Measurements from ENCODE around the gene TMPRSS9.
A peak's percentile ranks its signal among the peaks of the same experiment; 100 is the strongest.
"Not testable (repeated sequence)": the region's sequence is repeated elsewhere in the genome, so short reads cannot be mapped to it uniquely, and the experiment has no call there.

The TMPRSS9 gene

DNA sequence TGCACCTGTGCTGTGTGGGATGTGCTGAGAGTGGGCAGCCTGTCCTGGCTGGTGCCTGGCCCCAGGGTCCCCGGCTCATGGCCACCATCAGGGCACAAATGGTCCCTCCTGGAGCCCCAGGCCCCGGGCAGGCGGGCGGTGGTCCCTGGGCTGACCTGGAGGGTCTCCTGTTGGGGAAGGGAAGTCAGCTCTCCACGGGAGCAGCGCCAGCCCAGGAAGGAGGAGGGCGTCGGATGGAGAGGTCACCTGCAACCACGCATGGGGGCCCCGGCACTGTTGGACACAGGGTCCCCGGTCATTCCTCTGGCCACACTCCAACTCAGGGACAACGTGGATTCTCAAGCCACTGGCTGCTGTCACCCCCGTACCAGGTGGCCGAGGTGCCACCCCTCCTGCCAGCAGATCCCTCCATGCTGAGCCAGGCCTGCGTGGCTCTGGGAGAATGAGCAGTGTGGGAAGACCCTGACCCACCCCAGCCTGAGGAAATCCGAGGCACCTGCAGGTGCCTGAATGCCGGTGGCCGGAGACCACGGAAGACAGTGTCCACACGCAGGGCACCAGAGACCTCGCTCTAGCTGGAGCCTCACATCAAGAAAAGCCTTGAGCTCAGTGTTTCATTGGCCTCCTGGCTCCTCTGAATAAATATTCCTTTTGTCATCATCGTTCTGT is 83.2 kb downstream of the TMPRSS9 start:
- no peak for DNase-seq

DNA sequence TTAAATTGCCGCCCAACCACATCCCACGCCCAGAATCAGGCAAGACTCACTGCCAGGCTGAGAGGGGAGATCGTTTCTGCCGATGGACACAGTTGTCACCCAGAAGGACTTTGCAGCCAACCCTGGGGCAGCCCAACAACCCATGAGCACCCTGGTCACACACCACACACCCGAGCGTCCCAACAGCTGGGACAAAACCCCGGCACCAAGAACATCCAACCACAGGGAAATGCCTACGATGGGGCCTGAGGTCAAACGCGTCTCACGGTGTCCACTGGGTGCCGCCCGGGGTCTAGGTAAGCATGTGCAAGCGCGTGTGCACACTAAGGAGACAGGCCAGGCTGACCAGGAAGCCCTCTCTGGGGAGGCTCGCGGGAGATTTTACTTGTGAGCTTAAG is 83.7 kb downstream of the TMPRSS9 start:
- no peak for DNase-seq

DNA sequence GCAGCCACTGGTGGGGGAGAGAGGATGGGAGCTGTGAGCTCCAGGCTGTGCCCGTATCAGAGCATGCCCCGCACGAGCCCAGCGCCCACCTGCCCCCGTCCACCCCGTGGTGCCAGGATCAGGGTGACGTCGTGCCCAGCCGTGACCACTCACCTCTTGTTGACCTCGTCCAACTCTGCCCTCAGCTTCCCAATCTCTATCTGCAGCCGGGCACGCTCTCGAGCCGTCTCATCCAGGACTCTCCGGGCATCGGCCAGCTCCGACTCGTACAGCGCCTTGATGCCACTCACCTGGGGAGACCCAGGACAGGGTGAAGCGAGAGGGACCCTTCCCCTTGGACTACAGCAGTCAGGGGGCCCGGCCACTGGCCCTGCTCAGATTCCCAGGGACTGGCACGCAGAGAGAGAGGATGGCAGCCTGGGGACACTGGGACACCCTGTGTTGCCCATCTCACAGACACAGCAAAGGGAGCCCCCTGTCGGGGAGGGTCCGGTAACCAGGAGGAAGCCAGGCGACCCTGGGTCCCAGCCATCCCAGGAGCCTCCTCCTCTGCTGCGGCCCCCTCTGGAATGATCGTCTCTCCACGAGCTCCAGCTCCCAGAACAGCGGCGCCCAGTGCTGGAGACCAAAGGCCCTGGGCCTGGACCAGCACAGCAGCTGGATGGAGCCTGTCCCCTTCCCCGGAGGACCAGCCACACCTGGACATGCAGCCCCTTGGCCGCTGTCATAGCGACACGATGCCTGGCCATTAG is 84.4 kb downstream of the TMPRSS9 start:
- no peak for DNase-seq

GRCh38 chr19:2446381-2446780 is 86.3 kb downstream of the TMPRSS9 start:
- DNase-seq: peak; percentile 84

- no peak for DNase-seq
Measured at GRCh38 chr19:2449019-2449418, 89.0 kb downstream of the TMPRSS9 start.

DNA sequence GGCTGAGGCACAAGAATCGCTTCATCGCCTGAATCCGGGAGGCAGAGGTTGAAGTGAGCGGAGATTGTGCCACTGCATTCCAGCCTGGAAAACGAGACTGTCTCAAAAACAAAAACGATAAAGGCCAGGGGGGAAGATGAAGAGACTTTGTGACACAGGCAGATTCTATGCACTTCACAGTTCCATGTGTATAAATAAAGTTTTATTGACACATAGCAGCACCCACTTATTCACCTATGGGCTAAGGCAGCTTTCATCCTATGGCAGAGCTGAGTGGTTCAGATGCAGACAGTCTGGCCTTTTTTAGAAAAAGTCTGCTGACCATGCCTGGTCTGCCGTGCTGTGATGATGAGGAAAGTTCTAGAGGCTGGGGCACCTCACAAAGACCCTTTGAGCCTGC is 91.1 kb downstream of the TMPRSS9 start:
- DNase-seq: no peak

DNA sequence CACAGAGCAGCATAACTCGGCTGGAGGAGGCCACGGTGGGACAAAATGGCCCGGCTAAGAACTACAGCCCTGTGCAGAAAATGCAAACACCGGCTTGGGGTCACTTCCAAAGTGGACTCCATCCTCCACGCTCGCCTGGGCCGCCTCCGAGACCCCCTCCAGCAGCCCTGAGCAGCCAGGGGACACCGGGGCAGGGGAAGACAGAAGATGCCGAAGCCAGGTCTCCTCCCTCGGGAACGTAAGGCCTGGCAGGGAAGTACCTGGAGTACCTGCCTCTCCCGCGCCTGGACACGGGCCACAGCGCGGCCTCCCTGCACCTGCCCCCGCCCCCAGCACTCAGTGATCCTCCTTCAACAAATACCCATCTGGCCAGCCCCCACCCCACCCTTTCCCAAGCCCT is 91.7 kb downstream of the TMPRSS9 start:
- no peak for DNase-seq

DNA sequence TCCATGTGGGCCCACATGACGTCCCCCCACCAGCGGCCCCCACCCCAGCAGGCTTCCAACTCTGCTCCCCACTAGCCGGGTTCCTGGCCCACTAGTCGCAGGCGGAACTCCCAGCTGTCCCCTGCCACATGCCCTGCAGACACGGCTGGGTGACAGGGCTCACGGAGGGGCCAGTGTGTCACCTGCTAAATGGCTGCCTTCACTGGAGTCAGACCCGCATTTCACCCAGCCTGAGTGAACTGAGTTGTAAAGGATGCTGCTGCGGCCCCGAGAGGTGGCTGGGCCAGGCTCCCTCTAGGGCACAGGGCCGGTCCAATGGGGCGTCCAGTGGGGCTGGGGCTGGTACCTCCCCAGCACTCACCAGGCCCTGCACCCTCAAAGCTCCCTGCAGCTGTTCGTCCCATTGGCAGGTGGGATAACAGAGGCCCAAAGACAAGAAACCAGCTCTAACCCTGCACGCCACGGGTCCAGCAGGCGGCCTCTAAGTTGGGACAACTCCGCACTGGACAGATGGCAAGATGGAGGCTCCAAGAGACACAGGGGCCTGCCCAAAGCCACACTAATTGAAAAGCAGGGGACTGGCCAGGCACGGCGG is 93.5 kb downstream of the TMPRSS9 start:
- DNase-seq: no peak

DNA sequence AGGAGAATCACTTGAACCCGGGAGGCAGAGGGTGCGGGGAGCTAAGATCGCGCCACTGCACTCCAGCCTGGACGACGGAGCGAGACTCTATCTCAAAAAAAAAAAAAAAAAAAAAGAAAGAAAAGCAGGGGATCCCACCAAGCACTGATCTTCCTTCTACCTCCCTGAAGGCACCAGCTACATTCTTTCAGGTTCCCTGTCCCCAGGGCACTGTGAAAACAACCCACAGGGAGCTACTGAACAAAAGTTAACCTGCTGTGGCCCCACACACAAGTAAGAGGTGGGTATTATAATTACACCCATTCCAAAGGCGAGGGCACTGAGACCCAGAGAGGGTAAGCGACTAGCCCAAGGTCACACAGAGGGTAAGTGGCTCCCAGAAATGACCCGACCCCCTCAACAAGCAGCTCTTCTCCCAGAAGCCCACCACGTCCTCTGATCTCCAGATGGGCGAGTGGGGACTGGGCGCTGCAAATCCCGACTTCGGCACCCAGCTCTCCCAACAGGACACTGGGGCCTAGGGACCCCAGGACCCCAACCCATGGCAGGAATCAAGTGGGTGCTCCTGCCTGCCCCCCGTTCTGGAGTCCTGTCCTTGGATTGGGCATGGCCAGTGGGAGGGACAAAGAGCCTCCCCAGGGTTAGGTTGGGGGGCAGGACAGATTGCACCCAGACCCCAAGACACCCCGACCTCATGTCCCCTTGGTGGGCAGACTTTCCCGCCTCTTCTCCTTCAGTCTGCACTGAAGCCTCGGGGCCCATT is 94.3 kb downstream of the TMPRSS9 start:
- no peak for DNase-seq

- no peak for DNase-seq
Measured at GRCh38 chr19:2454962-2455850, 95.1 kb downstream of the TMPRSS9 start.

GRCh38 chr19:2455851-2456570 is 95.9 kb downstream of the TMPRSS9 start:
- DNase-seq: no peak

DNA sequence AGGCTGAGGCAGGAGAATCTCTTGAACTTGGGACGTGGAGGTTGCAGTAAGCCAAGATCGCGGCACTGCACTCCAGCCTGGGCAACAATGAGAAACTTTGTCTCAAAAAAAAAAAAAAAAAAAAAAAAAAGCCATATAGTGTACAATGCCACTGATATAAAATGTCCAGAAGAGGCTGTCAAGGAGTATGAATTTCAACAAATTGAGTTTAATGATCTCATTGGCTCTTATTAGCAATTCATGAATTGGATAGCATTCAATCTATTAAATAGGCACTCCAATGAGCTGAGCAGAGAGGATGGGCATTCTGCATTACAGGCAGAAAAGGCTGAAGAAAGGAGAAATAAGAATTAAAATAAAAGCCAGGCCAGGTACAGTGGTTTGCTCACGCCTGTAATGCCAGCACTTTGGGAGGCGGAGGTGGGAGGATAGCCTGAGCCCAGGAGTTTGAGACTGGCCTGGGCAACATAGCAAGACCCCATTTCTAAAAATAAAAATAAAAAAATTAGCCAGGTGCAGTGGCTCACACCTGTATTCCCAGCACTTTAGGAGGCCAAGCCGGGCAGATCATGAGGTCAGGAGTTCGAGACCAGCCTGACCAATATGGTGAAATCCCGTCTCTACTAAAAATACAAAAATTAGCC is 97.5 kb downstream of the TMPRSS9 start:
- DNase-seq: no peak

DNA sequence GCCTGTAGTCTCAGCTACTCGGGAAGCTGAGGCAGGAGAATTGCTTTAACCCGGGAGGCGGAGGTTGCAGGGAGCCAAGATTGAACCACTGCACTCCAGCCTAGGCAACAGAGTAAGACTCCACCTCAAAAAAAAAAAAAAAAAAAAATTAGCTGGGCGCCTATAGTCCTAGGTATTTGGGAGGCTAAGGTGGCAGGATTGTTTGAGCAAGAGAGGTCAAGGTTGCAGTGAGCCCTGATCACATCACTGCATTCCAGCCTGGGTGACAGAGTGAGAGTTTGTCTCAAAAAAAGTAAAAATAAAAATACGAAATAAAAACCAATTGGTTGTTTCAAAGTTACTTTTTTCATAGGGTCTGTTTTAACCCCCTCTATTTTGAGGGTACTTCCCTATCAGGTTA is 98.0 kb downstream of the TMPRSS9 start:
- DNase-seq: no peak

DNA sequence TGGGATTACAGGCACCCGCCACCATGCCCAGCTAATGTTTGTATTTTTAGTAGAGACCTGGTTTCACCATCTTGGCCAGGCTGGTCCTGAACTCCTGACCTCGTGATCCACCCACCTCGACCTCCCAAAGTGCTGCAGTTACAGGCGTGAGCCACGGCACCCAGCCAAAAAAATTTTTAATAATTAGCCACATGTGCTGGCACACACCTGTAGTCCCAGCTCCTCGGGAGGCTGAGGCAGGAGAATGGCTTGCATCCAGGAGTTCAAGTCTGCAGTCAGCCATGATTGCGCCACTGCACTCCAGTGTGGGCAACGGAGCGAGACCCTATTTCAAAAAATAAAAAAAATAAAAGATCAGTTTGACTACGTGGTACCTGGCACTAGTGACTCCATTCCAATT is 98.7 kb downstream of the TMPRSS9 start:
- not testable (repeated sequence) for DNase-seq

DNA sequence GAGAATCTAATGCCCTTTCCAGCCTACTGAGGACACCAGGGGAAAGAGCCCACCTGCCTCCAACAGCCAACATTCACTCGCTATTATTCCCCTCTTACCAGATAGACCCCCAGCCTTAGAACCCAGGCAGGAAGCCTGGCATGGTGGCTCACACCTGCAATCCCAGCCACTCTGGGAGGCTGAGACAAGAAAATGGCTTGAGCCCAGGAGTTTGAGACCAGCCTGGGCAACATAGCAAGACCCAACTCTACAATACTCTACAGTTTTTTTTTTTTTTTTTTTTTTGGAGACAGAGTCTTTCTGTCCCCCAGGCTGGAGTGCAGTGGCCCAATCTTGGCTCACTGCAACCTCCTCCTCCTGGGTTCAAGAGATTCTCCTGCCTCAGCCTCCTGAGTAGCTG is 100.2 kb downstream of the TMPRSS9 start:
- DNase-seq: no peak

GRCh38 chr19:2461751-2462634 is 101.9 kb downstream of the TMPRSS9 start:
- DNase-seq: no peak

- no peak for DNase-seq
Measured at GRCh38 chr19:2462635-2463421, 102.8 kb downstream of the TMPRSS9 start.

- DNase-seq: not testable (repeated sequence)
Measured at GRCh38 chr19:2463694-2464093, 103.6 kb downstream of the TMPRSS9 start.

DNA sequence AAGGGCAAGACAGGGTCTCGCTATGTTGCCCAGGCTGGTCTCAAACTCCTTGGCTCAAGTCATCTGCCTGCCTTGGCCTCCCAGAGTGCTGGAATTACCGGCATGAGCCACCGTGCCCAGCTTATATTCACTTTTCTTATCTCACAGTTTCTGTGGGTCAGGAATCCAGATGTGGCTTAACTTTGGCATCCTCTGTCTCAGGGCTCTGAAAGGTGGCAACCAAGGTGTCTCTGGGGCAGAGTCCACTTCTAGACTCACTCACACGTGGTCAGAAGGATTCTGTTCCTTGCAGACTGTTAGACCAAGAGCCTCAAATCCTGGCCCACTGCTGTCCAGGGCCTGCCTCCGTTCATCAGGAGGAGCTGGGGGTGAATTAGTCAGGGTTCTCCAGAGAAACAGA is 104.3 kb downstream of the TMPRSS9 start:
- no peak for DNase-seq

Data from NCI-H510A (cell line).